ENCODE results near the gene MPEG1. TPM values are rescaled to one million over a fixed set of nuclear protein-coding genes. Genes with fewer than 3 reads are reported as not detected.

Gene MPEG1
- total RNA-seq, 2 experiments from 2014 or later: not detected

DNA sequence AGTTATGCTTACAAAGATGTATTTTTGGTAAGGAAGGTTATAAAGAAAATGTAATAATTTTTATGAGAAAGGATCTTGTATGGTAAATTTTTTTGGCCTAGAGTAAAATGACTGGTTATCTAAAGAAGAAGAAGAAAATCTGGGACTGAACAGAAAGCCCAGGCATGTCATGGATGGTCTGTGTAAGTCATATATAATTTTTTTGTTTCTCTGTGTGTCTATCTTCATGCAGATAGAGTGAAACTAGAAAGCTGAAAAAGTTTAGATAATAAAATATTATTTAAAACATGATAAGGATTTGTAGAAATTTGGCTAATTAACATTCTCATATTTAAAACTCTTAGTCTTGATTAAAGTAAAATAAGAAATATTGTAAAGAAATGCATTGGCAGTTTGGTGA is 27.6 kb upstream of the MPEG1 start:
- DNase-seq: no peak
- intact Hi-C loops (cut with DNase I, micrococcal nuclease): no loop called here
- Mint-ChIP-seq H3K4me3 (no peak overlapping the region), H3K27ac (no peak overlapping the region), H3K27me3 (peaks cover 2% of the 10 kb centered on the region), H3K4me1 (no peaks in the 10 kb centered on the region), H3K9me3 (ENCODE audit: low read depth) (peaks cover 3% of the 10 kb centered on the region), H3K36me3 (ENCODE audit: low read depth) (no peaks in the 10 kb centered on the region)
- CTCF ChIA-PET: interaction anchor here (1.3 kb wide), 1 partner anchor 82 kb away, joined by 3 read pairs; no protein-coding TSS in a partner anchor
- no peak for ATAC-seq
- POLR2A ChIA-PET: no interaction called here

DNA sequence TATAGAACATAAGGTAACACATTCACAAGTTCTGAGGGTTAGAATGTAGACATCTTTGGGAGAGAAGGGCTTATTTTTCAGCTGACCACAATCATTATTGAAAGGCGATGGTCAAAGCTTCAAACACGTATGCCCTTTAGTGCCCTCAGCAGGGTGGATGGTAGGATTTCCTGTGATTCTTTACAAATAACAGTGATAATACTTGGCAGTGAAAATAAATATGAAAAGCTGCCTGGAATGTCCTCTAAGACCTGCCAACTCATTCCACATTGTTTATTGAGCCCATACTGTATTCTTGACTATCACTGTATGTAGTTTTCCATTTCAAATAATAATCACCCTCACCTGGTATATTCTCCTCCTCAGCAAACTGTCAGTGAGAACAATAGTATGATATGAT is 13.7 kb upstream of the MPEG1 start:
- CTCF ChIA-PET: interaction anchor here (1.2 kb wide), 1 partner anchor 40 kb away, joined by 3 read pairs; no protein-coding TSS in a partner anchor
- intact Hi-C loops (cut with DNase I, micrococcal nuclease): no loop called here
- POLR2A ChIA-PET: no interaction called here

DNA sequence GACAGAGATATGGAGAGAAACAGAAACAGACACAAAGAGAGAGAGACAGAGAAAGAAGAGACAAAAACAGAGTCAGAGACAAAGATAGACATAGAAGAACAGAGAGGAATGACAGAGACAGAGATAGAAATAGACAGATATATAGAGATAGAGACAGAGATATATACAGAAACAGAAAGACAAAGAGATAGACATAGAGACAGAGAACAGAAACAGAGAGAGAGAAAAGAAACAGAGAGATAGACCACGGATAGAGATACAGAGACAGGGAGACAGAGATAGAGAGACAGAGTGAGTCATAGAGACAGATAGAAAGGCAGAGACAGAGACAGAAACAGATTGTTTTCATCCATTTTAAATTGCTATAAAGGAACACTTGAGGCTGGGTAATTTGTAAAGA is 12.3 kb upstream of the MPEG1 start:
- no peaks in the 10 kb centered on the region for H3K36me3 Mint-ChIP-seq (ENCODE audit: low read depth)
- peaks cover 12% of the 10 kb centered on the region for H3K4me1 Mint-ChIP-seq
- H3K4me3 Mint-ChIP-seq: no peak overlapping the region
- DNase-seq (no peak), ATAC-seq (no peak)
- peaks cover 5% of the 10 kb centered on the region for H3K27me3 Mint-ChIP-seq
- CTCF ChIA-PET: interaction anchor here (1.5 kb wide), 1 partner anchor 23 kb away, joined by 3 read pairs; no protein-coding TSS in a partner anchor
- intact Hi-C loops (cut with DNase I, micrococcal nuclease): no loop called here
- POLR2A ChIA-PET: no interaction called here
- no peak overlapping the region for H3K27ac Mint-ChIP-seq
- no peaks in the 10 kb centered on the region for H3K9me3 Mint-ChIP-seq (ENCODE audit: low read depth)

More for the DNA sequence above, 13.7 kb upstream of the MPEG1 start:
- no peak overlapping the region for H3K4me3 Mint-ChIP-seq
- H3K27ac Mint-ChIP-seq: no peak overlapping the region
- no peaks in the 10 kb centered on the region for H3K9me3 Mint-ChIP-seq (ENCODE audit: low read depth)
- H3K36me3 Mint-ChIP-seq (ENCODE audit: low read depth): no peaks in the 10 kb centered on the region
- no peak for DNase-seq
- ATAC-seq: no peak
- peaks cover 12% of the 10 kb centered on the region for H3K4me1 Mint-ChIP-seq
- H3K27me3 Mint-ChIP-seq: peaks cover 3% of the 10 kb centered on the region

DNA sequence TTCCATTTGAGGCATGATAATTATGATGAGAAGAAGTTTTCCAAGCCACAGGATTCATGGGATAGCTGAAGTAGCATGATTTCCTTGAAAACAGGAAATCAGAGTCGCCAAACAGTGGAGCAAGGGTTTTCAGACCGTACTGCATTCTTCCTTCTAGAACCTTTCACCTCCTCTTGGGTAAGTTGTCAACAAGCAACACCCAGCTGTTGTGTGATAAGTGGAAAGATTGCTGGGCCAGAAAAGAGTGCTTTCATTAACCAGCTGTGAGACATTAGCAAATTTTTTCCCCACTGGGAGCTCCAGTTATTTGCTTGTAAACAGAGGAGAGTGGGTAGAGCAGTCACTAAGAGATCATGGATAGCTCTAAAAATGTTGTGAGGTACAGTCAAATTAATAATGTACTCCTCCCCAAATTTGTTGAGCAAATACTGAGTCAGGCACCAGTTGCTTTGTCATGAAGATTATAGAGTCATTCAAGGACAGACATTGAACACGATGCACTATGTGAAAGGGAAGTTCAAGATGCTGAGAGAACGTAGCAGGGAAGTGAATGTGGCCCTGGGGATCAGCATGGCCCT is 11.7 kb upstream of the MPEG1 start:
- H3K4me1 Mint-ChIP-seq: peaks cover 12% of the 10 kb centered on the region
- peak; percentile 55 for ATAC-seq
- ChIA-PET POLR2A (interaction anchor here (0.5 kb wide), 1 partner anchor 53 kb away, joined by 5 read pairs; the partner anchor contains the start of gene DTX4), CTCF (interaction anchor here (0.6 to 1.5 kb wide), 3 partner anchors 22 to 37 kb away, joined by 3 read pairs; no protein-coding TSS in a partner anchor)
- no peaks in the 10 kb centered on the region for H3K36me3 Mint-ChIP-seq (ENCODE audit: low read depth)
- H3K4me3 Mint-ChIP-seq: no peak overlapping the region
- no peak for DNase-seq
- H3K27ac Mint-ChIP-seq: no peak overlapping the region
- intact Hi-C loops (cut with DNase I, micrococcal nuclease): no loop called here
- peaks cover 5% of the 10 kb centered on the region for H3K27me3 Mint-ChIP-seq
- no peaks in the 10 kb centered on the region for H3K9me3 Mint-ChIP-seq (ENCODE audit: low read depth)

DNA sequence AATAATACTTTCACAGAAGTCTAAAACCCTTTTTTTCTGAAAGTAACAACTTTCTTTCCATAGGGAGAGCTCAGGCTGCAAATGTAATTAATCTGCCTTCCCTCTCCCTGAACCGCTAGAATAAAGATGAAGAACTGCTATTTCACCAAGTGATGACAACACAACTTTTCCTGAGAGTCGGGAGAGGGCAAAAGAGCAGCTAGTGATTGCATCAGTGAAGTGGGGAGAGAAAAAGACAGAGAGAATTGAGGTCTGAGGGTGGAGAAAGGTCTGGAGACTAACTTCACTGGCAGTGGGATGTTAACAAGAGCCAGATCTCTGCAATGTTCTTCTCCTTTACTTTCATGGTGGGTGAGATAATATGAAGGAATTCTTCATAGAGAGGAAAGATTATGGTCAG is 10.9 kb upstream of the MPEG1 start:
- ChIA-PET POLR2A (no interaction called here), CTCF (interaction anchor here (0.6 to 1.5 kb wide), 4 partner anchors 21 to 38 kb away, joined by 3 to 4 read pairs (median 3); no protein-coding TSS in a partner anchor)
- Mint-ChIP-seq H3K9me3 (ENCODE audit: low read depth) (no peaks in the 10 kb centered on the region), H3K27me3 (peaks cover 5% of the 10 kb centered on the region), H3K36me3 (ENCODE audit: low read depth) (no peaks in the 10 kb centered on the region), H3K4me3 (no peak overlapping the region), H3K4me1 (peaks cover 12% of the 10 kb centered on the region), H3K27ac (no peak overlapping the region)
- intact Hi-C loops (cut with DNase I, micrococcal nuclease): no loop called here
- DNase-seq (no peak), ATAC-seq (no peak)

DNA sequence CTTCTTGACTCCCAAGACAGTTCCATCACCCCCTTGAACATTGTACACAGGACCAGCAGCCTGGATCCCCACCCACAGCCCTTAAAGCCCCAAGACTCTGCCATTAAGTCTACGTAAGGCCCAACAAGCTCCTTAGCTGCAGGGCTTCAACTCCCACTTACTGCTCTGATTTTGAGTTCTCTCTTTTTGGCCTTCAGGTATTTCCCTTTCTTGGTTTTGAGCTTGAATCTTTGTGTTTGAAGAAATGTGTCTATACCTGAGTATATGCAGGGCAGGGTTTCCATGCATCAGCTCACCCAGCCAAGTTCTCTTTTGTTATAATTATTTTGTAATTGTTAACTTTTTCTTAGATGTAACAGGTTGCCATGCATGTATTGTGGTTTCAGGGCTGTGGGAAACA is 10.4 kb upstream of the MPEG1 start:
- intact Hi-C loops (cut with DNase I, micrococcal nuclease): no loop called here
- ChIA-PET CTCF (interaction anchor here (0.8 to 0.9 kb wide), 2 partner anchors 30 to 165 kb away, joined by 3 to 4 read pairs; no protein-coding TSS in a partner anchor), POLR2A (no interaction called here)
- H3K36me3 Mint-ChIP-seq (ENCODE audit: low read depth): no peaks in the 10 kb centered on the region
- DNase-seq (no peak), ATAC-seq (no peak)
- H3K4me1 Mint-ChIP-seq: peaks cover 12% of the 10 kb centered on the region
- peaks cover 5% of the 10 kb centered on the region for H3K27me3 Mint-ChIP-seq
- H3K4me3 Mint-ChIP-seq: no peak overlapping the region
- no peak overlapping the region for H3K27ac Mint-ChIP-seq
- H3K9me3 Mint-ChIP-seq (ENCODE audit: low read depth): no peaks in the 10 kb centered on the region

DNA sequence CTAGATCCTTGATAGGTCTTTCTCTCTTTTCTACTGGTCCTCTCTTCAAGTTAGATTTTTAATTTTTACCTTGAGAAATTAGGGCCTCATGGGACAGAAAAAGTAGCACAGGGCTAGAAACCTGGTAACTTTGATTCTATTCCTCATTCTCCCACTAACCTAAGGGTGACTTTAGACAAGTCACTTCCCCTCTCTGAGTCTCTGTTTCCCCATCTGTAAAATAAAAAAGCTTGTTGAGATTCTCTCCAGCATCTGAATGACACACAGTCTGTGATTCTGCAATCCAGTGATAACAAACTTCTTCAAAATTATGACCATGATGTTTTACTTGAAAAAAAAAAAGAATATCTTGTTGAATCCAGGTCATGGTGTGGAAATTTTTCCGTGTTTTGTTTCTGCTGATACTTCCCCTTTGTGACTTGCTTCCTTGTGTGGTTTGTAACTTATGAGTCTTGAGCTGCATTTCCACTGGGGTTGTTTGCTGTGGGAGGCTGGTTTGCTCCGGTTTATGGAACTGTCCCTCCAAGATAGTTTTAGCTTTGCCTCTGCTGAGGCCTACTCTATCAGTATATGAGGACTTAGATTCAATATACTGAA is 9.8 kb upstream of the MPEG1 start:
- no peak for DNase-seq
- Mint-ChIP-seq H3K4me1 (peaks cover 13% of the 10 kb centered on the region), H3K36me3 (ENCODE audit: low read depth) (no peaks in the 10 kb centered on the region), H3K9me3 (ENCODE audit: low read depth) (no peaks in the 10 kb centered on the region), H3K27me3 (peaks cover 5% of the 10 kb centered on the region), H3K4me3 (no peak overlapping the region), H3K27ac (no peak overlapping the region)
- POLR2A ChIA-PET: no interaction called here
- CTCF ChIA-PET: interaction anchor here (0.7 to 1.4 kb wide), 3 partner anchors 14 to 164 kb away, joined by 3 read pairs; no protein-coding TSS in a partner anchor
- ATAC-seq: no peak
- intact Hi-C loops (cut with DNase I, micrococcal nuclease): no loop called here

DNA sequence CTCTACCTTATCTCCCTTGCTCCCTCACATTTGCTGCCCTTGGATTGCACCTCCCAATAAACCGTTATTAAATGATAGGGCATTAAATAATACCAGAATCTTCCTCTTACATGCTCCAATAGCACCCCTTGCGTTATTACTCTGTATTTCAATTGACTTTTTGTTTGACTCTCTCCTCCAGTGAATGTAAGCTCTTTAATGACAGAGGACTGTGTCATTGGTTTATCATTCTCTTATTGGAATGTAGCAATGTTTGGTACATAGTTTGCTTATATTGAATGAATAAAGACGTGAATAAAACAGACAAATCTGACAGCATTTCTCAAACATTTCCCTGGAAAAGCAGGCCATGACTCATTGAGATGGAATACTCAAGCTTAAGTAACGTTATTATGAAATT is 8.7 kb upstream of the MPEG1 start:
- intact Hi-C loops (cut with DNase I, micrococcal nuclease): no loop called here
- H3K36me3 Mint-ChIP-seq (ENCODE audit: low read depth): no peaks in the 10 kb centered on the region
- H3K27me3 Mint-ChIP-seq: peaks cover 3% of the 10 kb centered on the region
- ChIA-PET POLR2A (interaction anchor here (0.6 kb wide), 1 partner anchor 308 kb away, joined by 7 read pairs; no protein-coding TSS in a partner anchor), CTCF (interaction anchor here (1.4 kb wide), 1 partner anchor 62 kb away, joined by 3 read pairs; no protein-coding TSS in a partner anchor)
- H3K4me1 Mint-ChIP-seq: peaks cover 24% of the 10 kb centered on the region
- DNase-seq (no peak), ATAC-seq (no peak)
- H3K9me3 Mint-ChIP-seq (ENCODE audit: low read depth): no peaks in the 10 kb centered on the region
- no peak overlapping the region for H3K27ac Mint-ChIP-seq
- H3K4me3 Mint-ChIP-seq: no peak overlapping the region

DNA sequence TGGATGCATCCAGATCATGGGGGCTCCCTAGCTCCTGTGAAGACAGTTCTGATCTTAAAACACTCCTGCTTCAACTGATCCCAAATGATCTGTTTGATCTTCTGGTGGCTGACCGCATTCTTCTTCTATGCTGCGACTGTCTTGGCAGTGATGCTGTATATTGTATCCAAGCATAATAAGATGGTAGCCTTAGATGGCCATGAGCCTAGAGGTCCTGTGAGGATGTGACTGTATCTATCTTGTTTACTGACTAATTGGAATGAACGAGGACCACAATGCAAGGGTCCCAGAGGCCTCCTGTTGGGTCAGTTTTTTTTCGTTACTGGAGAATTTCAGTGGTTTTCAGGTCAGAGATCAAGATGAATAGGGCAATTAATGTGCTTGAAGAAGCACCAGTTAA is 7.1 kb upstream of the MPEG1 start:
- DNase-seq (no peak), ATAC-seq (no peak)
- H3K36me3 Mint-ChIP-seq (ENCODE audit: low read depth): no peaks in the 10 kb centered on the region
- no peak overlapping the region for H3K4me3 Mint-ChIP-seq
- H3K9me3 Mint-ChIP-seq (ENCODE audit: low read depth): no peaks in the 10 kb centered on the region
- POLR2A ChIA-PET: no interaction called here
- CTCF ChIA-PET: interaction anchor here (1.3 kb wide), 1 partner anchor 33 kb away, joined by 5 read pairs; no protein-coding TSS in a partner anchor
- H3K27me3 Mint-ChIP-seq: peaks cover 3% of the 10 kb centered on the region
- peaks cover 22% of the 10 kb centered on the region for H3K4me1 Mint-ChIP-seq
- intact Hi-C loops (cut with DNase I, micrococcal nuclease): no loop called here
- H3K27ac Mint-ChIP-seq: no peak overlapping the region

DNA sequence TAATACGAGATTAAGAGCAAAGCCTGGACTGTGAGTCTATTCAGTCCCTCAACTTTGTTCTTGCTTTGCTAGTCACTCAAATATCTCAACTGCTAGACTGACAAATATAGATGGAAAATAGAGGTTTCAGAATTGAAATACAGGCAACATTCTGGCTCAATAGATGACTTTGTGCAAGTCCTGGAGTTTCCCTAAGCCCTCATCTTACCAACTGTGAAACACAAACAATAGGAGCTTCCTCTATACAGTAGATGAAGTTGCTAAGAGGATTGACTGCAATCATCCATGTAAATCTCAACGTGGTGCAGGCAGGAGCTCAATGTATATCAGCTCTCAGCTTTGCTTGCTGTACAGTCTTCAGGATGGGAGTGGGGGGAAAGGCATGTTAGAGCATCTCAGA is 6.2 kb upstream of the MPEG1 start:
- Mint-ChIP-seq H3K27ac (no peak overlapping the region), H3K4me1 (peaks cover 14% of the 10 kb centered on the region), H3K27me3 (peaks cover 5% of the 10 kb centered on the region), H3K36me3 (ENCODE audit: low read depth) (no peaks in the 10 kb centered on the region), H3K9me3 (ENCODE audit: low read depth) (no peaks in the 10 kb centered on the region), H3K4me3 (no peak overlapping the region)
- intact Hi-C loops (cut with DNase I, micrococcal nuclease): no loop called here
- POLR2A ChIA-PET: no interaction called here
- ATAC-seq (peak; percentile 60), DNase-seq (no peak)
- CTCF ChIA-PET: interaction anchor here (0.6 to 0.8 kb wide), 2 partner anchors 9 to 68 kb away, joined by 3 to 4 read pairs; no protein-coding TSS in a partner anchor

DNA sequence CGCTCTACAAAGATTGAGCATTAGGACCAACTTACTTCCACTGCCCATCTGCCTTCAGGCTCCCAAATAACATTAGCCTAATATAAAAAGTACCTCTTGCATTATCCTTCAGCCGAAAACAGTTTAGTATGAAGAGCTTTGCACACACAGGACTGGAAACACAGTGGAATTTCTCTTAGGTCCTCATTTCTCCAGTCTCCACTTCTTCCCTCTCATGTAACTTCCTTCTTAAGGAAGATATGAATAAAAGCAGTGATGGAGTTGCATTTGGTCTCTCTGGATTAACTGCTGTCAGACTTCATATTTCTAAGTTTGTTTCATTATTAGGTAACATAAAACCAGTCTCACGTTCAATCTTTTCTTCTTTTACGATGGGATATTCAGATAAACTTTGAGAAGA is 5.6 kb upstream of the MPEG1 start:
- Mint-ChIP-seq H3K27me3 (peaks cover 5% of the 10 kb centered on the region), H3K27ac (no peak overlapping the region), H3K9me3 (ENCODE audit: low read depth) (no peaks in the 10 kb centered on the region), H3K36me3 (ENCODE audit: low read depth) (no peaks in the 10 kb centered on the region), H3K4me3 (no peak overlapping the region), H3K4me1 (peaks cover 14% of the 10 kb centered on the region)
- no peak for ATAC-seq
- CTCF ChIA-PET: no interaction called here
- DNase-seq: no peak
- intact Hi-C loops (cut with DNase I, micrococcal nuclease): no loop called here
- POLR2A ChIA-PET: no interaction called here
